IPS-11a (cell line): ENCODE results near the gene ACSF2.
A peak's percentile ranks its signal among the peaks of the same experiment; 100 is the strongest.

ENCODE experiments used
- H3K4me3 ChIP-seq: one replicate; pipeline ENCODE4 v1.5.1; 2013; ENCODE audit warnings: low read depth, low read length, control low read depth

The ACSF2 gene

GRCh38 chr17:50498021-50498874 is 72.2 kb downstream of the ACSF2 start:
- no peak overlapping the region for H3K4me3 ChIP-seq

- H3K4me3 ChIP-seq: no peak overlapping the region
These were observed 73.3 kb downstream of the ACSF2 start for GRCh38 chr17:50499270-50499669.

- no peak overlapping the region for H3K4me3 ChIP-seq
These were observed 73.7 kb downstream of the ACSF2 start for GRCh38 chr17:50499721-50500120.

GRCh38 chr17:50501054-50501453 is 75.0 kb downstream of the ACSF2 start:
- H3K4me3 ChIP-seq: no peak overlapping the region

- no peak overlapping the region for H3K4me3 ChIP-seq
These were observed 76.4 kb downstream of the ACSF2 start for GRCh38 chr17:50502301-50502990.

GRCh38 chr17:50505591-50506130 is 79.6 kb downstream of the ACSF2 start:
- no peak overlapping the region for H3K4me3 ChIP-seq

GRCh38 chr17:50506298-50506697 is 80.3 kb downstream of the ACSF2 start:
- H3K4me3 ChIP-seq: no peak overlapping the region

- peak within 1 kb of the TSS; percentile 47 for H3K4me3 ChIP-seq
These were observed 82.0 kb downstream of the ACSF2 start, which contains the start of gene MYCBPAP for GRCh38 chr17:50507871-50508572. TSS of gene MYCBPAP (plus strand) at chr17:50508439. CDS start at chr17:50508675, 236 bp downstream.

- peak overlapping the region; percentile 47 for H3K4me3 ChIP-seq
These were observed 82.8 kb downstream of the ACSF2 start for GRCh38 chr17:50508573-50509460.

- H3K4me3 ChIP-seq: no peak overlapping the region
These were observed 85.0 kb downstream of the ACSF2 start for GRCh38 chr17:50511058-50511457.

GRCh38 chr17:50513495-50513894 is 87.5 kb downstream of the ACSF2 start:
- no peak overlapping the region for H3K4me3 ChIP-seq

- no peak overlapping the region for H3K4me3 ChIP-seq
These were observed 88.4 kb downstream of the ACSF2 start for GRCh38 chr17:50514388-50514787.

- no peak overlapping the region for H3K4me3 ChIP-seq
These were observed 89.1 kb downstream of the ACSF2 start for GRCh38 chr17:50514936-50515702.

GRCh38 chr17:50517011-50517410 is 91.0 kb downstream of the ACSF2 start:
- no peak overlapping the region for H3K4me3 ChIP-seq

- H3K4me3 ChIP-seq: no peak overlapping the region
These were observed 91.7 kb downstream of the ACSF2 start for GRCh38 chr17:50517504-50518383.

GRCh38 chr17:50518384-50519023 is 92.5 kb downstream of the ACSF2 start:
- H3K4me3 ChIP-seq: no peak overlapping the region

GRCh38 chr17:50519141-50519834 is 93.3 kb downstream of the ACSF2 start:
- no peak overlapping the region for H3K4me3 ChIP-seq
